Panc1 (cell line): Measurements from ENCODE around the gene ZNF236.

Experiments used
- POLR2AphosphoS5 ChIP-seq: IDR thresholded peaks from 2 replicates; pipeline ENCODE4 v1.6.1; 2012; ENCODE audit warnings: mild to moderate bottlenecking, low read depth, low read length, moderate library complexity
- SIN3A ChIP-seq: IDR thresholded peaks from 2 replicates; pipeline ENCODE4 v1.6.1; 2012; ENCODE audit warnings: low read depth, mild to moderate bottlenecking, low read length, moderate library complexity, borderline replicate concordance; ENCODE audit not compliant: insufficient read depth
- TCF7L2 ChIP-seq: IDR thresholded peaks from 2 replicates; pipeline ENCODE4 v1.6.1; 2011; ENCODE audit warnings: mild to moderate bottlenecking, low read depth, low read length, inconsistent platforms
- TF ChIP-seq, protein P1 (sequence below): fragments of 450-650 bp; IDR thresholded peaks from 2 replicates; pipeline ENCODE4 v1.5.1; 2017; ENCODE audit warnings: mild to moderate bottlenecking
- TF ChIP-seq, protein P2 (sequence below), 2 experiments: IDR thresholded peaks; 2 replicates each; pipeline ENCODE4 v1.6.1; 2011 to 2012; ENCODE audit warnings: low read depth in 2 of 2, control low read depth in 1 of 2, low read length in 1 of 2, mild to moderate bottlenecking in 1 of 2, moderate library complexity in 1 of 2; ENCODE audit not compliant: insufficient read depth in 1 of 2

DNA sequence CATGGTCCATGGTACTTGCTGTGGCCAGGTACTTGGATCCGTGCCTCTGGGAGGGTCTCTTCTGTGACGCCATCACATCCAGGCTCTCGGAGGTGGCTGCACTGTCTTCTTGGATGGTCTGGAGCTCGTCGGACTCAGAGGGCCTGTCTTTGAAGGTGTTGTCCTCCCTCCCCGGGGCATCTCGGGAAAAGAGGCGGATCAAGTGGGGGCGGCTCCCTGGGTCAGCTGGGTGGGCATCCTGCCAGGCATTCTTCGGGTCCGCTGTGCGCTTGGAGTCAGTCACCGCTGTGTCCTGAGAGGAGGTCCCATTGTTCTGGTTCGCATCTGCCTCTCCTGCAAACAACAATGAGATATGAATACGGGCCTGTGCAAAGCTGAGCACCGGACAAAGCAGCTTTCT, 194.6 kb downstream of the ZNF236 start:
- TF ChIP-seq, protein P1, sequence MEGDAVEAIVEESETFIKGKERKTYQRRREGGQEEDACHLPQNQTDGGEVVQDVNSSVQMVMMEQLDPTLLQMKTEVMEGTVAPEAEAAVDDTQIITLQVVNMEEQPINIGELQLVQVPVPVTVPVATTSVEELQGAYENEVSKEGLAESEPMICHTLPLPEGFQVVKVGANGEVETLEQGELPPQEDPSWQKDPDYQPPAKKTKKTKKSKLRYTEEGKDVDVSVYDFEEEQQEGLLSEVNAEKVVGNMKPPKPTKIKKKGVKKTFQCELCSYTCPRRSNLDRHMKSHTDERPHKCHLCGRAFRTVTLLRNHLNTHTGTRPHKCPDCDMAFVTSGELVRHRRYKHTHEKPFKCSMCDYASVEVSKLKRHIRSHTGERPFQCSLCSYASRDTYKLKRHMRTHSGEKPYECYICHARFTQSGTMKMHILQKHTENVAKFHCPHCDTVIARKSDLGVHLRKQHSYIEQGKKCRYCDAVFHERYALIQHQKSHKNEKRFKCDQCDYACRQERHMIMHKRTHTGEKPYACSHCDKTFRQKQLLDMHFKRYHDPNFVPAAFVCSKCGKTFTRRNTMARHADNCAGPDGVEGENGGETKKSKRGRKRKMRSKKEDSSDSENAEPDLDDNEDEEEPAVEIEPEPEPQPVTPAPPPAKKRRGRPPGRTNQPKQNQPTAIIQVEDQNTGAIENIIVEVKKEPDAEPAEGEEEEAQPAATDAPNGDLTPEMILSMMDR = no peak
- TF ChIP-seq SIN3A (no peak), POLR2AphosphoS5 (no peak), TCF7L2 (no peak)
- TF ChIP-seq, protein P2, sequence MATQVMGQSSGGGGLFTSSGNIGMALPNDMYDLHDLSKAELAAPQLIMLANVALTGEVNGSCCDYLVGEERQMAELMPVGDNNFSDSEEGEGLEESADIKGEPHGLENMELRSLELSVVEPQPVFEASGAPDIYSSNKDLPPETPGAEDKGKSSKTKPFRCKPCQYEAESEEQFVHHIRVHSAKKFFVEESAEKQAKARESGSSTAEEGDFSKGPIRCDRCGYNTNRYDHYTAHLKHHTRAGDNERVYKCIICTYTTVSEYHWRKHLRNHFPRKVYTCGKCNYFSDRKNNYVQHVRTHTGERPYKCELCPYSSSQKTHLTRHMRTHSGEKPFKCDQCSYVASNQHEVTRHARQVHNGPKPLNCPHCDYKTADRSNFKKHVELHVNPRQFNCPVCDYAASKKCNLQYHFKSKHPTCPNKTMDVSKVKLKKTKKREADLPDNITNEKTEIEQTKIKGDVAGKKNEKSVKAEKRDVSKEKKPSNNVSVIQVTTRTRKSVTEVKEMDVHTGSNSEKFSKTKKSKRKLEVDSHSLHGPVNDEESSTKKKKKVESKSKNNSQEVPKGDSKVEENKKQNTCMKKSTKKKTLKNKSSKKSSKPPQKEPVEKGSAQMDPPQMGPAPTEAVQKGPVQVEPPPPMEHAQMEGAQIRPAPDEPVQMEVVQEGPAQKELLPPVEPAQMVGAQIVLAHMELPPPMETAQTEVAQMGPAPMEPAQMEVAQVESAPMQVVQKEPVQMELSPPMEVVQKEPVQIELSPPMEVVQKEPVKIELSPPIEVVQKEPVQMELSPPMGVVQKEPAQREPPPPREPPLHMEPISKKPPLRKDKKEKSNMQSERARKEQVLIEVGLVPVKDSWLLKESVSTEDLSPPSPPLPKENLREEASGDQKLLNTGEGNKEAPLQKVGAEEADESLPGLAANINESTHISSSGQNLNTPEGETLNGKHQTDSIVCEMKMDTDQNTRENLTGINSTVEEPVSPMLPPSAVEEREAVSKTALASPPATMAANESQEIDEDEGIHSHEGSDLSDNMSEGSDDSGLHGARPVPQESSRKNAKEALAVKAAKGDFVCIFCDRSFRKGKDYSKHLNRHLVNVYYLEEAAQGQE (IDR thresholded peaks at IDR 0.05; ENCODE audit: insufficient read depth in 1 of 2, low read depth in 2 of 2, low read length in 1 of 2) = no peak
